HG03342 (cell line): ENCODE data around the gene SSBP4.

Experiments used
- ATAC-seq: cut with Tn5 transposase; IDR thresholded peaks from one replicate; pipeline ENCODE4 v1.9.1; 2021; ENCODE audit warnings: mild to moderate bottlenecking, moderate library complexity; ENCODE audit not compliant: unreplicated experiment

SSBP4 gene

GRCh38 chr19:18481505-18482222 lies 62.5 kb downstream of the SSBP4 start:
- no peak for ATAC-seq

GRCh38 chr19:18483119-18483890 lies 64.1 kb downstream of the SSBP4 start:
- ATAC-seq: no peak
